COR-L47 (cell line): Measurements from ENCODE around the gene KRT81.

Source experiments
- DNase-seq: peaks from one replicate; lab custom pipeline; 2025; lab: John Stamatoyannopoulos, UW

The KRT81 gene

DNA sequence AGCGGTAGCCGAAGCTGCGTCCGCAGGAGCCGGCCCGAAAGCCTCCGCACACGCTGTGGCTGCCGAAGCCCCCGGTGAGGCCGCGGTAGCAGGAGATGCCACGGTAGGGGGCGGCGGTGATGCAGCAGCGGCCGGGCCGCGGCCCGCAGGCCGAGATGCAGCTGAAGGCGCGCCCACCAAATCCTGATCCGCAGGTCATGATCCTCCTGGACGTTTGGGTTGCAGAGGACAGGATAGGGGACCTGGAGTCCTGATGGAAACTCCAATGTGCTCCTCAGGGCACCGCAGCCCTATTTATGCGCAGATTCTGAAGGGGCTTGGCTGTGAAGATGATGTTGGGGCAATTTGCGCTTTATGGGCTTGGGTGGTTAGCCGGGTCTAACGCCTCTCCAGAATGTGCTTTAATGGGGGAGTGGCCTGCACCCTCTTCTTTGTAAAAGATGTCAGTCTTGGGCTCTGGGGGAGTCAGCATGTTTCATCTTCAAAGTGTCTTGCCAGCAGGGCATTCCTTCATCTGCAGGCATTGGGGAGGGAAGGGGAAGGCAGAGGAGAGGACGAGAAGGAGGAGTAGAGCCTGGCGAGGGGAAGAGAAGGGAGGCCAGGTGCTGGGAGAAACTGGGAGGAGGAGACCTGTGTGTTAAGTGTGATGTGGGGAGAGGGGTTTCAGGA, at the start of gene KRT81:
KRT81 (minus strand) TSS at position 268 of the 669 bp plus-strand sequence; CDS start at position 199, 69 bp downstream.
- no peak for DNase-seq

DNA sequence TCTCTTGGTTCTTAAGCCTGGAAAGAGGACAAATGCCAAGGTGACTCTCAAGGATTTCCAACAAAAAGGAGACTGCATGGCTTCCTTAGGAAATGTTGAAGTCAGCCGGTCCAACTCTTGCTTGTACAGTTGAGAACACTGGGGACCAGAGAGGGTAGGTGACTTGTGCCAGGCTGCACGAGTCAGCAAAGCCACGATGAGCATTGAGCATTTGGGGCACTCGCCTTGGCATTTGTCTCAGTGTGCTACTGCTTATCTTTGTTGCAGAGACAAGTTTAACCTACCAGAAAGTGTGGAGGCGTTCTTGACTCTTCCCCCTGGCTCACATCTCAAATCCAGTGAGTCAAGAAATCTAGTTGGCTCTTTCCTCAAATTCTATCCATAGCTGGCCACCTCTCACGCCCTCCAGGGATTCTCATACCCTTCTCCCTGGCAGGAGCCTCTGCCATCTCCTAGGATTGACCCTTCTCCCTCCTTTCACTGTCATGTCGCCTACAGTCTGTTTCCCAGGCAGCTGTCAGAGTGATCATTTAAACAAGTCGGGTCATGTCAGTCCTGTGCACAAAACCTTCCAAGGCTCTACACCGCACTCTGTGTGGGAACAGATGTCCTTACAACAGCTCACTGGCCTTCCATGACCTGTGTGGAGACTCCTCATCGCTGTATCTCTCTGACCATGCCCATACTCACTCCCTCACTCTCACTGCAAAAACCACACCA, 47.1 kb upstream of the KRT81 start:
- DNase-seq: no peak

DNA sequence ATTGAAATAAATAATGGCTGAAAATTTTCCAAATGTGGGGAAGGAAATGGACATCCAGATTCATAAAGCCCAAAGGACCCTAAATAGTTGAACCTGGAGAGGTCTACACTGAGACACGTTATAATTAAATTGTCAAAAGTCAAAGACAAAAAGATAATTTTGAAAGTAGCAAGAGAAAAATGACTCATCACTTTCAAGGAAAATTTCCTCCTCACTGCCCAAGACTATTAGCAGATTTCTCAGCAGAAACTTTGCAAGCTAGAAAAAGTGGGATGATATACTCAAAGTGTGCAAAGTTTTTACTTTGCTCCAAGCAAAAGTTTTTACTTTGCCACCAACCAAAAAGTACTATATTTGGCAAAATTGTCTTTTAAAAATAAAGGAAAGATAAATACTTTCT, 45.7 kb upstream of the KRT81 start:
- DNase-seq: no peak

DNA sequence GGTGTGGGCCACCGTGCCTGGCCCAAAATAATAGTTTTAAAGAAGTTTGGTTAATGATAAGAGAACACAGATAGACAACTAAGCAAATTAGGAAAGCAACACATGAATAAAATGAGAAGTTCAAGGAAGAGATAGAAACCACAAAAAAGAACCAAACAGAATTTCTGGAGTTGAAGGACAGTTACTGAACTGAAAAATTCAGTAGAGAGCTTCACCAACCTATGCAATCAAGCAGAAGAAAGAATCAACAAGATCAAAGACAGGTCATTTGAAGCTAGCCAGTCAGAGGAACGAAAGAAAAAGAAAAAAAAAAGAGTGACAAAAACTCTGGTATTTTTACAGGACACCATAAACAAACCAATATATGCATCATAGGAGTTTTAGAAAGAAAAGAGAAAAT, 45.3 kb upstream of the KRT81 start:
- DNase-seq: no peak

DNA sequence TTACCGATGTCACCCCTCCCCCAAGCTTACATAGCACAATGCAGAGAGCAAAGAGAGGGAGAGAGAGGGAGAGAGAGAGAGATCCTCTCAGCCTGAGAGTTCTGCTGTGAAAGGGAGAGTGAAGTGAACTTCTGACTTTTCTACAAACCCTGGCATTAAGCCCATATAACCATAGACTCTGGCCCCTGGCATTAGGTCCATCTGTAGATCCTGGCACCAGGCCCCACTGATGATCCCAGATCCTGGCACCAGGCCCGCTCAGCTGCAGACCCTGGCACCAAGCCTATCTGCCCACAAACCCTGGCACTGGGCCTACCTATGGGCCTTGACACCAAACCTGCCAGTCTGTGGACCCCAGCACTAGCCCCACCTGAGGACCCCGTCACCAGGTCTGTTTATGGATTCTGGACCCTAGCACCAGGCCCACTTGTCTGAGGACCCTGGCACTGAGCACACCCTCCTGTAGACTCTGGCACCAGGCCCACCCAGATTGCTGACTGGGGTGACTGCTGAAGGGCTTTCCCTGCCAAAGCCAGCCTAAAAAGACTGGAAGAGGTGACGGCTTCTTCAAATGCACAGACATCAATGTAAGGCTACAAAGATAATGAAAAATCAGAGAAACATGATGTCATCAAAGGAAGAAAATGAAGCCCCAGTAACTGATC, 44.4 kb upstream of the KRT81 start:
- DNase-seq: peak; percentile 94

DNA sequence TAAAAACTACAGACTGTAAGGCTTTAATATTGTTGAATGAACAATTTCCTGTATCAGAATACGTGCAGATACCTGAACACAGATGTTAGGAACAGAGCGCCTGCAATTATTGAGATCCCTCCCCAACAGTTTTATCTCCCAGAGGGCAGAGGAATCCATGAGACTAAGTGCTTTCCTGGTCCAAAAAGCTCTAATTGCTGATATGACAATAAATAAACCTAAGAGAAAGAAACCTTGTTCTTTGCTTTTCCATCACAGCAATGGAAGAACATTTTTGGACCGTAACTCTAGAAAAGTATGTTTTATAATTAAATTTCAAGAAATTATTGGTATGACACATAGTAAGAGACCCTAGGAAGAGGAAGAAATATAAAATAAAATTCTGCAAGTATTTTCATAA, 42.9 kb upstream of the KRT81 start:
- DNase-seq: no peak

DNA sequence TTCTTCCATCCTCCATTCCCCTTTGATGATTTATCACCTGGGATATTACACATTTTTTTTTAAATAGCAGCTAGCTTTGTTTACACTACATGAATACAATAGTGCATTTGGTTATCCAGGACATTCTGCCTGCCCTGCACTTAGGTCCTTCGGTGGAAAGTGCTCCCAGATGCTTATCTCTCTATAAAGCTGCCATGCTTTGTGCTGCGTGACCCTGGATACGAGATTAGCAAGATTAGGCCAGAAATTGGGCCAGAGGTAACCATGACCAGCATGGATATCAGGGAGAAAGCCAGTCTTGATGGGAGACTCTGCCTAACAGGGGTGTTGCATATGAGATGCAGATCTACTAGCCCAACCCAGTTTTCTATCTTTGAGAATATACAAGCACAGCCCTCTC, 42.0 kb upstream of the KRT81 start:
- DNase-seq: peak; percentile 12

DNA sequence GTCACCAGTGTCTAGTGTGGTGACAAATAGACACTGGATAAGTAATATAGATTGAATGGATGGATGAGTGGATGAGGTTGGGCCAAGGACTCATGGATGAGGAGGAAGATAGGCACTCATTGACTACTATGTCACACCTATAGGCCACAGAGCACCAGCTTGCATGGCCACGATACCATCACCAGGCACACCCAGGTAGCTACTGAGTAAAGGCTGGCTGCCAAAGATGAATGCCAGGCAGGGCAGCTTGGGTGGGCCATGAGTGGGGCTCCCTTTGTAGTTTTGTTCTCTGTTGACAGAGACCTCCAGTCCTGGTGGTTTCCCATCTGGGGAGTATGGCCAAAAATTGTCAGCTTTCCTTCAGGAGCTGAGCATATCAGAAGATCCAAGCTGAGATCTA, 41.0 kb upstream of the KRT81 start:
- DNase-seq: no peak

DNA sequence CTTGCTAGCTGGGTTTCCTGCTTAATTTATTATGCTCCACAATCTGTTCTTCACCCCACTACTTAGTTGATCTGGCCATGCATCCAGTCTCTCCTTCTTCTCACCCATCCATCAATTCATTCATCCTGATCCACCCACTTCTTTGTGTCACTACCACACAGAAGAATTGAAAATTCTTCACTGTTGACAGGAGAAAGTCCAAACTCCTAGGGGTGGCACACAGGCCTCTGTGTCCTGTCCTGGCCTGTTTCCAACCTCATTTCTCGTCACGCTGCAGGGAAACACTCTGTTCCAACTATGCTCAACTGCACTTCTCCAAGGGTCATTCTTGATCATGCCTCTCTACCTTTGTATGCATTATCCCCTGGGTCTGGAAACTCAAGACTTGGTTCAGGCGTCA, 40.5 kb upstream of the KRT81 start:
- DNase-seq: no peak

DNA sequence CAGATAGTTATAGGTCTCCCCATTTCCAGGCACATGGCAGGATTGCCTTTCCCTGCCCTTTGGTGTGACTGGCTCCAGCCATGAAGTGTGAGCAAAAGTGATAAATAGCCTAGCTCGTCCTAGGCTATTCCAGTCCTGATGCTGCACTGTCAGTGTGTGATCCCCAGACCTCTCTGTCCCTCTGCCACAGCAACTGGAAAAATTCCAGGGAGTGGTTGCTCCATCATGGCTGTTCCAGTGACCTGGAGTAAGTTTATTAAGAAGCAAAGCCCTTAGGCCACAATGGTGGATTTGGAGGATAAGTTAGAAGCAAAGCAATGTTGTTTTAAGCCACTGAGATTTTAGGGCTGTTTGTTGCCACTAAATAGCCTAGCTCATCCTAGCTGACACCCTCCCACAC, 39.7 kb upstream of the KRT81 start:
- no peak for DNase-seq

DNA sequence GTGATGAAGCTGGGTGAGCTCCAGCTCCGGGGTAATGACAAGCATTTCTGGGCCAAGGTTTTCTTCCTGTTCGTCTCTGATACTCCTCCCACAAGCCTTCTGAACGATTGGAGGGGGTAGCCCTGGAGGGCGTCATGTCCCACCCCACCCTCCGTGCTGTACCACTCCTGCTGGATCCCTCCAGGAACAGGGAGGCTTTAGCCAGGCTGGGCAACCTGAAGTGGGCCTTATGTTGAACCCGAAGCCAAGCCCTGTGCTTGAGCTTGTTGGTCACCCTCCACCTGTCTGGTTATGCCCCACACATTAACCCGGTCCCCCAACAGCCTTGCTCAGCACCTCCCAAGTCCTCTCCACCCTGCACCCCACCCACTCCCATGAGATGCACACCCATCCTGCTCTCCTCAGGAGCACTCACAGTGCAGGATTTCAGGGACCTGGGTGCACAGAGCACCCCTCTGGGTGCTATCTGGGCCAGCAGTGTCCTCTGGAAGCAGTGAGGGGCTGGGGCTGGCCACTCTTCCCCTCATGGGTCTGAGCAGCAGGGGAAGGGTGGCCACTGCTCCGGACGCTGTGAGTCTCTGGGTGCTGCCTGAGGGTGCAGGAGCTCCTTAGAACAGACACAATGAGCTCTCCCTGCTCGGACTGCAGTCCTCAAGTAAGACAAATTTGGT, 36.6 kb upstream of the KRT81 start:
- no peak for DNase-seq

DNA sequence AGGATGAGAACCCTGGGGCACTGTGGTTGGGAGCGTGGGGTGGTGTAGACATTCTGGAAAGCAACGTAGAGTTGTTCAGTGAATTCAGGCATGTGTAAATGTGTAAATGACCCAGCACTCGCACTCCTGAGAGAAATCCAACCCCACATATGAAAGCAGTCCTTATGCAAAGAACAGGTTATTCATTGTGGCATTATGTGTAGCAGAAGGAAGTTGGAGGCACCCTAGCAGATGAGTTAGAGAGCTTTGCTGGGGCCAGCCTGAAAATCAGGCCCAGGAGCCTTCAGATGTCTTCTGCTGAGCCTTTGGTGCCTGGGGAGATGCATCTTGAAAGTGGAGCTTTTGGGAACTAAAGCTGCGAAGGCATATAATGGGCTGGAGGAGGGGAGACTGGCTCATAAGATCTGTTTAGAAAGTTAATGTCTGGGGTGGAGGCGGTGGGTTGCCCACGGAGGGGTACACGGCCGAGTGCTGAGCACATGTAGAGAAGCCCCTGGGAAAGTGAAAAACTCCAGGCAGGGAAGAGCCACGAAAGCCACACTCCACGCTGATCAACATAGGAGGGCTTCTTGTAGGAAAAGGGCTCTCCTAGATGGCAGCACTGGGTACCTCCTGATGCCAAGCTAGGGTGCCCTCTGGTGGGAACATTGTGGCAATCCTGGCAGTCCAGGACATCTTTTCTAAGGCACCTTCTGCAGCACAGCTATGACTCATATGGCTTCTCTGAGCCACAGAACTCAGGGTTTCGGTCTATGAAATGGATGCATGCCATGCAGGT, 35.9 kb upstream of the KRT81 start:
- DNase-seq: peak; percentile 80

DNA sequence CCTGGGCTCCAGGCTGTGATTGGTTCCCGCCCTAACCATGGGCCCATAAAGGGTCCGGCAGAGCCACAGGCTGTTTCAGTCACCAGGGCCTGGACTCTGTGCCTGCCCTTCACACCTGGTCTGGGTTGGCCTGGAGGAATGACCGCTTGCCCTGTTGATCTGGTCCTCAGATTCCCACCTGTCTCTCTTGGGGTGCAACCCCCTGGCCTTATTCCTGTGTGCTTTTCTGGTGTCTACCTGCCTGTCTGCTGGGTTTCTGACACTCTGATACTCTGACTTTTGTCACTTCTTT, 32.8 kb upstream of the KRT81 start:
- DNase-seq: no peak

DNA sequence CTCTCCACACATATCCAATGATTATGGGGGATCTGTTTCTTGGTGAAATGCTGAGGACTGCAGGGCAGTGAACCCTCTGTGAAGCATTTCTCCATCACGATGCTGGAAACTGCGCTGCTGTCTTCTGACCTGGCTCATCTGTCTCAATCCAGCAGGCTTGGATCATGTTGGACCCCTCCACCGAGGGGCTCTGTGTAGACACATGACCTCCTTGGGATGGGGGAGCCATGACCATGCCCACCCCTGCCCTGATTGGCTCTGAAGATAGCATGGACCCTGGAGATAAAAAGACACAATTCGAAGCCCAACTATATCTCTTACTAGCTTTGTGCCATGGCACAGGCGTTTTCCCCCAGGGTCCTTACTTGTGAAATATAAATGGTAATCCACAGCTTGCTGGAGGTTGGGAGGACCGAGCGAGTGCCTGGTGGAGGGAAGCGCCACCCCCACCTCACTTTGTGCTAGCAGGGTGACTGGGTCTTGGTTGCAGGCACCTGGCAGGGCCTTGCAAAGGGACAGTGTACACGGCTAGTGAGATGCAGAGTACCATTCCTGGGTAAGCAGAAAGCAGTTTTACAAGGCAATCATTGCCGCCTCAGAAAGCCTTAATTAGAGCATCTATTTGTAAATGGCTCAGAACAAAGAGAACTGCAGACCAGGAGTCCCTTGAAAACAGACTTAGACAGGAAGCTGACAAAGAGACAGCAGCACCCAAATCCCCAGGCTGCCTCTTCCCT, 32.2 kb upstream of the KRT81 start:
- peak; percentile 68 for DNase-seq

DNA sequence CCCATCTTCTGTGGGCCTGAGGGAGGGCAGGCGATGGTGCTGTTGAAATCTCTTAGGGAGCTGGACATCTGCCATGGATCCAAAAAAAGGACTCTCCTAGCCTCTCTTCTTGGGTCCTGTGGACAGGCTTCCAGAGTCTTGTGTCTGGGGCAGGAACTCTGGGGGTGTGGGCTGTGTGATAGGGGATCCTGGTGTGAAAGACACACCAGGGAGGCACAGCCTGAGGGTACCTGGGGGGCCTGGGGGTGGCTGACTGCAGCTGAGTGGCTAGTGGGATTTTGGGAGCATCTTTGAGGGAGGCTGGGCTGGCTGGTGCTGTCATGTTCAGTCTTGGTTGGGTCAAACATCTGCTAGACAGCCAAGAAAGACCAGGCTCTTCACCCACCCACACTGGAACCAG, 31.7 kb upstream of the KRT81 start:
- DNase-seq: no peak

DNA sequence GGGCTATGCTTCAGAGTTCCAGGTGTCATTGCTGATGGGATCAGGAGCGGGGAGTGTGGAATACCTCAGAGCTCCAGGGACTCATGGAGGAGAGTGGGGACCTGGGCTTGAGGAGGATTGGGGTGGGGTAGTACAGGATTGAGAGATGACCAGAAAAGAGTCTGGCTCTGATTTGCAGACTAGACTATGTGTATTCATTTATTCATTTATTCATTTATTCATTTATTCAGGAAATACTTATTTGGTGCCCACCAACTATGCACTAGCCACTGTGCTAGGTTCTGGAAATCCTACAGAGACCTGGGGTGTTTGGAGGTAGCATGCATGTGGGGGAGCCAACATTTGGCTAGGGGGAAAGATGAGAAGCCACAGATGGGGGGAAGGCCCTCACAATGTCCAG, 30.7 kb upstream of the KRT81 start:
- no peak for DNase-seq

DNA sequence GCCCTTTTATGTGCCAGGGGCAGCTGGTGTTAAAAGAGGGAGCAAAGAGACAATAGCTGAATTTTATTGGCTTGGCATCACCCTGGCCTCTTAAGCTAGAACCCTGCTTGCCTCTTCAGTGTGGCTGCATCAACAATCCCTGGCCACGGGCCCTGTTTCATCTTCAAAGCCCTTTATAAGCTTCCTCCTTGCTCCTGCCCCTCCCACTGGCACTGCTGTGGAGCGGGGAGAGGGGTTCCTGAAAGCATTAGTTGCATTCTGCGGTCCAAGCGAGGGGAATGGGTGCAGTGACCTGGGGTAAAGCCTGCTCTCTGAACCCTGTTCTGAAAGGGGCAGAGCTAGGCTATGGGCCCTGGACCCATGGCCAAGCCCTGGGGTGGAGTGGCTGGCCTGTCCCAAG, 30.1 kb upstream of the KRT81 start:
- DNase-seq: no peak

DNA sequence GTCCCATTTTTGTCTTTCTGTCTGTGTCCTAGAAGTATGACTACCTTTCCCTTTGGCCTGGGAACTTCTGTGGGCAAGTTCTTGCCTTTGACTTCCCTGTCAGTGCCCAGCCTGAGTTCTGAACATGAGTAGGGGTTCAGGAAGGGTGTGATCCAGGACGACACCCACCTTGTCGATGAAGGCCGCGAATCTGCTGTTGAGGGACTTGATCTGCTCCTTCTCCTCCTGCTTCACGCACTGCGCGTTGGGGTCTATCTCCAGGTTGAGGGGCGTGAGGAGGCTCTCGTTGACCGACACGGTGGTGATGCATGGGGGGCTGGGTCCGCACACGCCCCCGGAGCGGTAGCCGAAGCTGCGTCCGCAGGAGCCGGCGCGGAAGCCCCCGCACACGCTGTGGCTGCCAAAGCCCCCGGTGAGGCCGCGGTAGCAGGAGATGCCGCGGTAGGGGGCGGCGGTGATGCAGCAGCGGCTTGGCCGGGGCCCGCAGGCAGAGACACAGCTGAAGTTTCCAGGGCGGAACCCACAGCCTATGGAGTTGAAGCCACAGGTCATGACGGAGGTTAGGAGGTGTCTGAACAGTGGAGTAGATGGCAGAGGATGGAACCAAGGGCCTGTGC, 29.6 kb upstream of the KRT81 start, which contains the start of gene KRT83:
KRT83 (minus strand) TSS at position 615 of the 617 bp plus-strand sequence; CDS start at position 552, 63 bp downstream.
- DNase-seq: no peak

DNA sequence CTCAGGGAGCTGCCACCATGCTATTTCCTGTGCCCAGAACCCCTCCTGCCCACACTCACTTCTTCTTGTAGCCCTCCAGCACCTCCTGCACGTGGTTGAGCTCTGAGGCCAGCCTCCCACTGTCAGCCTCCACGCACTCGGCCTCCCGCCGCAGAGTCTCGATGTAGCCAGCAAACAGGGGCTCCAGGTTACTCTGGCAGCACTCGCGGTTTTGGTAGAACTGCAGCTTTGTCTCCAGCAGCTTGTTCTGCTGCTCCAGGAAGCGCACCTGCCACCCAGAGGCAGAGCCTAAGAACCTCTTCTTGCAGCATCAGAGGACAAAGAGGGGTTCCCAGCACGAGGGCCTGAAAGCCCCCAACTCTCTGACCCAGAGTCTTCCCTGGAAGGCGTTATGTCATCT, 27.8 kb upstream of the KRT81 start:
- peak; percentile 52 for DNase-seq

DNA sequence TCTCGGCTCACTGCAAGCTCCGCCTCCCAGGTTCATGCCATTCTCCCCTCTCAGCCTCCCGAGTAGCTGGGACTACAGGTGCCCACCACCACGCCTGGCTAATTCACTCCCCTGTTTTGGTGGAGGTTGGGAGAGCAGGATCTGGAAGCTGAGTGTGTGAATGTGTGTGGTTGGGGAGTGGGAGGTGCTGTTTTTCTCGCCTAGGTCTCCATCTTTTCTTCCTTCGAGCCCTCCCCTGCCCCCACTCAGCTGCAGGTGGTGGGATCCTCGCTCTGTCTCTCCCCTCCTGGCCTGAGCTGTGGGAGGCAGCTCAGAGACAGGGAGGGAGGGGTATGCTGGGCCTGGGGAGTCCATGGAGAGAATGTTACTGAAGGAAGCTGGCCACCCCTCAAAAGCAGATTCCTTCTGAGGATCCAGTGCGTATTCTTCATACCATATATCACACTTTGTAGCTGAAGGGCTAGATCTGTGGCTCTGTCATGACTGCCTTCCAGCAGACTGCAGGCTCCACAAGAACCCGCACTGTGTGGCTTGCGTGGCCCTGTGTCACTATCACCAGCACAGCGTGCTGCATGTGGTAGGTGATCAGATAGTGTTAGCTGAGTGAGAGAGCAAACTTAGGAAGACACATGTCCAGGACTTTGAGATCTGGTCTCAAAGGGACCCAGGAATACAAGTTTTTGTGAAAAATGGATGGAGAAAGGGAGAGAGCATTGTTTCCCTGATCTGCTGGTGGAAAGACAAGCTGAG, 27.1 kb upstream of the KRT81 start:
- no peak for DNase-seq
